ENCODE results near the gene MBD3L2.
A peak's percentile ranks its signal among the peaks of the same experiment; 100 is the strongest.

Gene MBD3L2

GRCh38 chr19:7098096-7098495 is 49.0 kb downstream of the MBD3L2 start:
- DNase-seq, result no peak
- Histone ChIP-seq H3K27me3 (replicated peaks) (no peaks in the 10 kb centered on the region), H3K4me3 (ENCODE audit: low read depth, low read length) (no peak overlapping the region), H3K27ac (no peak overlapping the region), H3K36me3 (replicated peaks) (no peaks in the 10 kb centered on the region)
- TF ChIP-seq, protein P1, sequence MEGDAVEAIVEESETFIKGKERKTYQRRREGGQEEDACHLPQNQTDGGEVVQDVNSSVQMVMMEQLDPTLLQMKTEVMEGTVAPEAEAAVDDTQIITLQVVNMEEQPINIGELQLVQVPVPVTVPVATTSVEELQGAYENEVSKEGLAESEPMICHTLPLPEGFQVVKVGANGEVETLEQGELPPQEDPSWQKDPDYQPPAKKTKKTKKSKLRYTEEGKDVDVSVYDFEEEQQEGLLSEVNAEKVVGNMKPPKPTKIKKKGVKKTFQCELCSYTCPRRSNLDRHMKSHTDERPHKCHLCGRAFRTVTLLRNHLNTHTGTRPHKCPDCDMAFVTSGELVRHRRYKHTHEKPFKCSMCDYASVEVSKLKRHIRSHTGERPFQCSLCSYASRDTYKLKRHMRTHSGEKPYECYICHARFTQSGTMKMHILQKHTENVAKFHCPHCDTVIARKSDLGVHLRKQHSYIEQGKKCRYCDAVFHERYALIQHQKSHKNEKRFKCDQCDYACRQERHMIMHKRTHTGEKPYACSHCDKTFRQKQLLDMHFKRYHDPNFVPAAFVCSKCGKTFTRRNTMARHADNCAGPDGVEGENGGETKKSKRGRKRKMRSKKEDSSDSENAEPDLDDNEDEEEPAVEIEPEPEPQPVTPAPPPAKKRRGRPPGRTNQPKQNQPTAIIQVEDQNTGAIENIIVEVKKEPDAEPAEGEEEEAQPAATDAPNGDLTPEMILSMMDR (IDR thresholded peaks at IDR 0.05; ENCODE audit: low read depth, low read length, missing control alignments), result no peak
- in situ Hi-C loops (cut with HindIII; ENCODE audit: low pct_ligation_motif_present, low sequenced_read_pairs), result no loop called here

GRCh38 chr19:7098701-7099596 is 49.8 kb downstream of the MBD3L2 start:
- no peaks in the 10 kb centered on the region for H3K36me3 ChIP-seq (replicated peaks)
- peak; percentile 82 for DNase-seq
- H3K4me3 ChIP-seq (ENCODE audit: low read depth, low read length), result peak overlapping the region; percentile 80
- no peaks in the 10 kb centered on the region for H3K27me3 ChIP-seq (replicated peaks)
- peak overlapping the region; percentile 70 for H3K27ac ChIP-seq
- TF ChIP-seq, protein P1 (IDR thresholded peaks at IDR 0.05; ENCODE audit: low read depth, low read length, missing control alignments), result no peak
- in situ Hi-C loops (cut with HindIII; ENCODE audit: low pct_ligation_motif_present, low sequenced_read_pairs), result no loop called here

- peak overlapping the region; percentile 70 for H3K27ac ChIP-seq
Observed at GRCh38 chr19:7099597-7099921, 50.4 kb downstream of the MBD3L2 start.

More at GRCh38 chr19:7099597-7099921, 50.4 kb downstream of the MBD3L2 start:
- TF ChIP-seq, protein P1 (IDR thresholded peaks at IDR 0.05; ENCODE audit: low read depth, low read length, missing control alignments), result no peak
- H3K36me3 ChIP-seq (replicated peaks), result no peaks in the 10 kb centered on the region
- in situ Hi-C loops (cut with HindIII; ENCODE audit: low pct_ligation_motif_present, low sequenced_read_pairs), result no loop called here
- peak overlapping the region; percentile 80 for H3K4me3 ChIP-seq (ENCODE audit: low read depth, low read length)
- DNase-seq, result no peak
- H3K27me3 ChIP-seq (replicated peaks), result no peaks in the 10 kb centered on the region

Data from brain microvascular endothelial cell (primary cell).